HG03103 (cell line): Measurements from ENCODE around the gene PRKG1.
"Not testable (repeated sequence)": the region's sequence is repeated elsewhere in the genome, so short reads cannot be mapped to it uniquely, and the experiment has no call there.

Experiments used
- ATAC-seq: cut with Tn5 transposase; IDR thresholded peaks from one replicate; pipeline ENCODE4 v1.9.1; 2021; ENCODE audit warnings: low read depth; ENCODE audit not compliant: unreplicated experiment

Gene PRKG1

GRCh38 chr10:51708609-51709008, 634.3 kb downstream of the PRKG1 start:
- ATAC-seq: no peak

- no peak for ATAC-seq
These were observed 635.2 kb downstream of the PRKG1 start for GRCh38 chr10:51709324-51709972.

GRCh38 chr10:51711519-51711891, 637.2 kb downstream of the PRKG1 start:
- no peak for ATAC-seq

GRCh38 chr10:51716981-51717380, 642.7 kb downstream of the PRKG1 start:
- no peak for ATAC-seq

- ATAC-seq: no peak
These were observed 644.6 kb downstream of the PRKG1 start for GRCh38 chr10:51718804-51719291.

GRCh38 chr10:51724038-51724437, 649.8 kb downstream of the PRKG1 start:
- no peak for ATAC-seq

GRCh38 chr10:51729822-51730555, 655.7 kb downstream of the PRKG1 start:
- ATAC-seq: no peak

GRCh38 chr10:51733057-51733456, 658.8 kb downstream of the PRKG1 start:
- ATAC-seq: no peak

GRCh38 chr10:51743146-51743545, 668.9 kb downstream of the PRKG1 start:
- ATAC-seq: peak; percentile 92

GRCh38 chr10:51744235-51745000, 670.1 kb downstream of the PRKG1 start:
- peak; percentile 36 for ATAC-seq

- ATAC-seq: no peak
These were observed 671.1 kb downstream of the PRKG1 start for GRCh38 chr10:51745397-51745796.

- ATAC-seq: no peak
These were observed 672.9 kb downstream of the PRKG1 start for GRCh38 chr10:51747216-51747615.

GRCh38 chr10:51748959-51749358, 674.7 kb downstream of the PRKG1 start:
- ATAC-seq: no peak

- ATAC-seq: no peak
These were observed 684.1 kb downstream of the PRKG1 start for GRCh38 chr10:51758366-51758765.

GRCh38 chr10:51758838-51759237, 684.6 kb downstream of the PRKG1 start:
- ATAC-seq: not testable (repeated sequence)

- no peak for ATAC-seq
These were observed 685.7 kb downstream of the PRKG1 start for GRCh38 chr10:51759896-51760534.

- no peak for ATAC-seq
These were observed 686.8 kb downstream of the PRKG1 start for GRCh38 chr10:51760864-51761640.

- ATAC-seq: no peak
These were observed 689.5 kb downstream of the PRKG1 start for GRCh38 chr10:51763746-51764145.

GRCh38 chr10:51765284-51765971, 691.1 kb downstream of the PRKG1 start:
- no peak for ATAC-seq
